NB4 (cell line): Measurements from ENCODE around the gene ETV5.

ENCODE experiments used
- CTCF ChIP-seq: IDR thresholded peaks from one replicate; pipeline ENCODE4 v1.5.1; 2012; ENCODE audit warnings: low read depth, low read length
- MAX ChIP-seq: IDR thresholded peaks from 2 replicates; pipeline ENCODE4 v1.6.1; 2011; ENCODE audit warnings: low read depth, low read length

- TF ChIP-seq CTCF (no peak), MAX (no peak)
These were observed 26.7 kb downstream of the ETV5 start for GRCh38 chr3:186082150-186082549.
